Raji (cell line): ENCODE results near the gene C11orf91.

Experiments
- POLR2A ChIP-seq: IDR thresholded peaks from 2 replicates; pipeline ENCODE4 v1.6.1; 2011; ENCODE audit warnings: low read depth, low read length, control low read depth; ENCODE audit not compliant: insufficient read depth

C11orf91 gene

DNA sequence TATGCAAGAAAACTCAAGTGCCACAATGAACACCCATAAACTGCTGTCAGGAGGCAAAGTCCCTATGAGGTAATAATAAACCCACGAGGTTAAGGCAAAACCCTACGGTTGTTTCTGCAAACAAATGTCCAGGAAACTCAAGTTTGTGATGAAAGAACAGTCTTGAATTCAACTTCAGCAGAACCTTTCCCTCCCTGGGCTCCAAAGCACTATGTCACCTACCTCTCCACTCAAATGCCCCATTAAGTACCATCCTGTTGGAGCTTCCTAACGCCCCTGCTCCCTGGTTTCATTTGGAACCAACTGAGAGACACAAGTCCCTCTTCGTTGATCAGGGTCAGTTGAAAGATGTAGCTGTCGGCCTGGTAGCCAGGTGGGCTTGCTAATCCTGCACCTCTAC is 2.6 kb upstream of the C11orf91 start:
- no peak for TF ChIP-seq POLR2A

DNA sequence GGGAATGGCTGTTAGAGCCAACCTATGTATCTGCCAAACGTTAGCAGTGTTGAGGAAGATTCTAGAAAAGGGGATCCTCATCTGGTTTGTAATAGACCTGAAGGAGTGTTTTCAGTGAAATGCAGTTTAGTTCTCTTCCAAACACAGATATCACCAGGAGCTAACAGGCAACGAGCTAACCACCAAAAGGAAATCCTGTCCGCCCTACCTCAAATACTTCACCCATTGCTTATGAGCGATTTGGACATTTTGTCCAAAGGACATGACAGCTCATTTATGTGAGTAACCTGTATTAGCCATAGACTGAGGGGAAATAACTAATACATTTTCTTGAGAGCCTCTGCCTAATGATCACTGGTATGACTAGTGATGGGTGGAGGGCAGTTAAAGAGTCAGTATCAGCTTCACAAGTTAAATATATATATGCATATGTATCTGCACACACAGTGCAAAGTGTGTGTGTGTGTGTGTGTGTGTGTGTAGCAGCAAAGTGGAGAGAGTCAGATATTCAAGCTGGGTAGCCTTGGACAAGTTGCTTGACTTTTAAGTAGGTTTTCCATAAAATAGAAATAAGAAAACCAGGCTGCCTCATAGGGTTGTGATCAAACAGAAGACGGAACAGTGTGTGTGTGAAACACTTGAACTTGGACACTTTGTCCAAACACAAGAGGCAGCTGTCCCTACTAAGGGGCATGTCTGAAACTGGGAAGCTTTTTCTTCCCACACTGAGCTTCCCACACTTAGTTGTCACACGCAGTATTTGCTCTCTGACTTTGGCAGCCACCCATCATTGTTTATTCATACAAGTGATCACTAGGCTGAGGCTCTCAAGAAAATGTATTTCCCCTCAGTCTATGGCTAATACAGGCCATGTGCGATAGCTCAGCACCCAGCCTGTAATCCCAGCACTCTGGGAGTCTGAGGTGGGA is 940 bp upstream of the C11orf91 start:
- no peak for TF ChIP-seq POLR2A

DNA sequence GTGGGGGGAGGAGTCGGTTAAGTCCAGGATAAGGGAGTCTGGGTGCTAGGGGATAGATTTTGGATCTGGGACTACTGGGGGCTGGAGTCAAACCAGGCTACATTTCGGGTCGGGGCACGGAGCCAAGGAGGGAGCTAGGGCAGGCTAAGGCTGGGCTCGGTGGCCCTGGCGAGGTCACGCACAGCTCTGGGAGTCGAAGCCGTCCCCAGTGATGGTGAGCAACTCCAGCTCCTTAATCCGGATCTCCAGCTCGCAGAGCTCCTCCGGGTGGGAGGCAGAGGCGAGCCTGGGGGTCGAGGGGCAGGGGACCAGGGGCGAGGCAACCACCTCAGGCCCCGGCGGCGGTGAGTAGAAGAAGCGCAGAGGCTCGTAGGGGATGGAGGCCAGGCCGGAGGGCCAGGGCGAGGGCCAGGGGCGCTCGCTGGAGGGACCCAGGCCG is 544 bp downstream of the C11orf91 start:
- no peak for TF ChIP-seq POLR2A

DNA sequence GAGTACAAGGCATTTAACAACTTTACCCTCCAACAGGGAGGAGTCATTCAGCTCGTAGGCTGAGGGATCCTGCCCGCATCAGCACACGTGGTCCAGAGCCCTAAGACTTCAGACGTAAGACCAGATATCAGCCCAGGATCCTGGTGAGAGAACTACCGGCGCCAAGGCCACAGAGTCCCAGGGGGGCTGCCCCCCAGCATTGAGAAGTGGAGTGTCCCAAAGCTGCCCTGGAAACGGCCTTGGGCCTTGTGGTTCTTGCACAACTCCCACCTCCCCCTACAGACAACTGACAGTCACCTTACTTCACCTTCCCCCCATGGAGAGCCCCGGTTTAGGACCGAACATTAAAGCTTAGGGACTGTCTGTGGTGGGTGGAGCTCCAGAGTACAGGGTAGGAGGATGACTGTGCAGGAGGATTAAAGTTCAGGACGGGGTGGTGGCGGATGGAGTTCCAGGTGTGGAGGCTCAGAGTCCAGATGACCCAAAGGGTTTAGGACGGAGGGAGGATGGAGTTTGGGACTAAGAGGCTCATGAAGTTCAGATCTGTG is 1.0 kb downstream of the C11orf91 start:
- no peak for TF ChIP-seq POLR2A

DNA sequence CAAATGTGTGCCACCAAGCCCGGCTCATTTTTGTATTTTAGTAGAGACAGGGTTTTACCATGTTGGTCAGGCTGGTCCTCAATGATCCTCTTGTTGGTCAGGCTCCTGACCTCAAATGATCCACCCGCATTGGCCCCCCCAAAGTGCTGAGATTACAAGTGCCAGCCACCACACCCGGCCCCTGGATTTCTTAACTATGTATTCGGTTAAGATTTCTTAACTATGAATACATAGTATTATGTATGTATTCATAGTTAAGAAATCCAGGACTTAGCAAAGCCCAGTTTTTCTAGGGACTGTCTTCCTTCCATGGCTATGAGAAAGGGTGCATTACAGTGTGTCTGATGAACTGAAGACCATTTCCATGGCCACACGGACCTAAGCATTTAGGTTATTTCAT is 1.7 kb downstream of the C11orf91 start:
- no peak for TF ChIP-seq POLR2A

DNA sequence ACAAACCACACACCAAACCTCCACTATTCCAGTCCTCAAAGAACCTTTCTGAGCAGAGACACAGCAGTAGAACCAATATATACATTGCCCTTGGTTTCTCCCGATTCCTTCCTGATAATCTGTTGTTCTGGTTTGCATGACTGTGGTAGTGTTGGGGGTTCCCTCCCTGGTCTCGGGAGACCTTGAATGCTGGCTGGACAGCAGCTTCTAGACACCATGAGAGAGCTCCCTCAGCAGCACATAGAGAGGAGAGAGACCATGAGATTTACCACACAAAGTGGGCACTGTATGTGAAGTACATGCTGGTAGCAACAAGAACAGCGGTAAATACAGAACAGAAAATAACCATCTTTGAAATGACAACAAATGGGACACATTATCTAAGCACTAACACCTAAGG is 2.6 kb downstream of the C11orf91 start:
- no peak for TF ChIP-seq POLR2A

DNA sequence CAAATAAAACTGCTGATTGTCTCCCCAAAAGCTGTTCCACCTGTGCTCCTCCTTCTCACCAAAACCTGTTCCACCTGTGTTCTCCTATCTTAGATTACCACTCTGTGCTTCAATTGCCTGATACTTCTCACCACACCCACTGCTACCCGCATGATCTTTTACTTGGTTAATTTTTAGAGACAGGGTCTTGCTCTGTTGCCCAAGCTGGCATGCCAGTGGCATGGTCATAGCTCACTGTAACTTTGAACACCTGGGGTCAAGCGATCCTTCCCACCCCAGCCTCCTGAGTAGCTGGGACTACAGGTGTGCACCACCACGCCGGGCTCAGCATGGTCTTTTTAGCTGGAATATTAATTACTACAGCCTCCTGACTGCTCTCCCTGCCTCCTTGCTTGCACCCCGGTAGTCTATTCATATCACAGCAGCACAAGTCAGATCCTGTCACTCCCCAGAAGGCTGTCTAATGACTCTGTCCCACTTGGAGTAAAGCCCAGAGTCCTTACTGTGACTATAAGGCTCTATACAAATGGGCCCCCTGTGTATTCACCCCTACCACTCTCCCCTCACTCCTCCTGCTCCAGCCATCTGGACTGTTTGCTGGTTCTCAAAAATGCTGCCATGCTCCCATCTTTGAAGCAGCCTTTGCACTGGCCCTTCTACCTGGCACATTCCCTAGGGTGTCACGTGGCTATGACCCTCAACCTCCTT is 3.5 kb downstream of the C11orf91 start:
- TF ChIP-seq POLR2A = no peak

- no peak for TF ChIP-seq POLR2A
Measured at GRCh38 chr11:33696411-33696810, 4.2 kb downstream of the C11orf91 start.

DNA sequence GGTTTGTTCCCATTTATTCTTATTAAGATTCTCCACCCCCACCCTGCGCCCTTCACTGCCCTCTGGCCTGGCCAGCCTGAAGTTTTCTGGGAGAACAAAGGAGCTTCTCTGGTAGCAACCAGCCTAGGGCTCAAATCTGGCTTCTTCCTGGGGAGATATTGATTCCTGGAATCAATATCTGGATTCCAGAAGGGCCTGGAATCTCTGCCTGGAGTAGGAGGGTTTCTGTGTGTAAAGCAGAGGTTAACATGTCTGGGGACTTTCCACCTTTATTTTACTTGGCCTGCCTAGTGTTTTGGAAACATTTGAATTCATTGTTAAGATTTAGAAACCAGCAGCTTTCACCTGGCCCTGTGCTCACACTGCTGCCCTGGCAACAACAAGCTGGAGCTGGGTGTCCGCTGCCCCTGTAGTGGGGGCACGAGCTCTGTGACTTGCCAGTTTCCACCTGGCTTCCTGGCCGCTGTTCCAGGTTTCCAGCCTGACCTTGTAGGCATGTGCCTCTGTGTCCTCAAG is 5.5 kb downstream of the C11orf91 start:
- no peak for TF ChIP-seq POLR2A

GRCh38 chr11:33694346-33695050 is 6.1 kb downstream of the C11orf91 start:
- TF ChIP-seq POLR2A = no peak

DNA sequence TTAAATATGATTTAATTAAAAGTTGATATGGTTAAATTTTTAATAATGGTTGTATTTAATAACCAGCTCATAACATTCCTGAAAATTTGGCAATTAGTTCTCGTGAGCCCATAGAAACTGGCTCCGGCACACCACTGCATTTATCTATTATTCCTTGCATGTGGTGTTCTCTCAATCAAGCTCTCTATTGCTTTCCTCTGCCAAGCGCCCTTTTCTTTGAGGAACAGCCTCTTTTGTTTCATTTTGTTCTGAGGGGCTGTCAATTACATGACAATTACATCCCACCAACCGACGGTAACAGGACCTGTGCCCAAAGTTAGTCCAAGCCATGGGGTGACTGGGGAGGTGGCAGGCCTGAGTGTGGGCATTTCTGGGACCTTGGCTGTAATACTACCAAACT is 8.1 kb downstream of the C11orf91 start:
- no peak for TF ChIP-seq POLR2A

DNA sequence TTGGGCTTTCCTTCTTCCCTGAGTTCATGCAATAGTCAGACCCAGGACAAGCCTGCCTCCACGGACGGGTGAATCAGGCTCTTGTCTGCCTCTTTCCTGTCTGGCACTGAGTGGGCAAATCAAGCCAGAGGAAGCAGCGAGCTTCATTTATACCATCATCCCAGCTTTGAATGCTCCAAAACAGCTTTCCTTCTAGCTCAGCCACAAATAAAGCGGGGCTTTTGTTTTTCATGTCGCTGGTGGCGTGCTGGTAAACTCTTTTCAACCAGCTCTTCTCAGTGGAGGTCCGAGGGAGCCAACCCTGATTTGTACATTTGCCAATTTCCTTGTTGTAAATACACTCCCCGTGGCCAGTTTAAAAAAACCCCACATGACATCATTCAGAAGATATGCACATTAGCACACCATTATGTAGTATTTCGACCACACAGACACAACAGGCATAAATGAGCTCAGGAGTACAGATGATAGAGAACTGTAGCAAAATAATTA is 8.6 kb downstream of the C11orf91 start:
- TF ChIP-seq POLR2A = no peak

DNA sequence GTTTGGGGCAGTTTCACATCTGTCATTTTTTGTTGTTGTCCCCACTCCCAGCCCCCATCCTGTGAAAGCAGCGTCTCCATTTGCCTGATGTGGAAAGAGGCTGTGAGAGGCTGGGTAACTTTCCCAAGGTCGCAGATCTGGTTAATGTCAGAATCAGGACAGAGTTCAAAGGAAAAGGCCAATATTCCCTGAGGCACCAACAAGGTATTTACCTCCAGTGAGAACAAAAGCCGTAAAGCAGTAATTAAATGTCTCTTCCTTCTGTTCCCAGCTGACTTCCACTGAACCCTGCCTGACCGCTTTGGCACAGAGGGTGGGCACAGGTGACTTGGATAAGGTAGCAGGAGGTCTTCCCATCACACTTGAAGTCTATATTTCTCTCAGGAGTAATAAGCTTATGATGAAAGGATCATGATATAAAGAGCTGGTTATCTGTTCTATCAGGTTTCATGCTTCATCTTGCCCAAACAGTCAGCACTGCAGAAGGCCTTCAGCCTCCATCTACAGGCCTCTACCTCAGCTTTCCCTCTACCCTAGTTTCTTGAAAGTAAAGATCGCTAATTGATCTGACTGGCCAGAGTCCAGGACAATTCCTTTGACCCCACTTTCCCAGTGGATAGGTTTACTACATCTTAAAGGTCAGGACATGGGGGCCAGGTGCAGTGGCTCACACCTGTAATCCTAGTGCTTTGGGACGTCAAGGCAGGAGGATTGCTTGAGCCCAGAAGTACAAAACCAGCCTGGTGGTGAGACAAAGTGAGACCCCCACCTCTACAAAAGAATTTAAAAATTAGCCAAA is 9.4 kb downstream of the C11orf91 start:
- no peak for TF ChIP-seq POLR2A
